Measurements from ENCODE around the gene PRKAG2. TPM values are rescaled to one million over a fixed set of nuclear protein-coding genes. Genes with fewer than 3 reads are reported as not detected.
"Not testable (repeated sequence)": the region's sequence is repeated elsewhere in the genome, so short reads cannot be mapped to it uniquely, and the experiment has no call there.

PRKAG2 gene
- total RNA-seq, 1 donor from 2014 or later: 22.0 TPM

- DNase-seq (ENCODE audit: low read depth, low spot score): no peak
Observed at GRCh38 chr7:151595702-151596350, 281.1 kb downstream of the PRKAG2 start.

- peak; percentile 73 for DNase-seq (ENCODE audit: low read depth, low spot score)
Observed at GRCh38 chr7:151592868-151593486, 283.9 kb downstream of the PRKAG2 start.

- DNase-seq (ENCODE audit: low read depth, low spot score): no peak
Observed at GRCh38 chr7:151592330-151592729, 284.6 kb downstream of the PRKAG2 start.

- no peak for DNase-seq (ENCODE audit: low read depth, low spot score)
Observed at GRCh38 chr7:151591866-151592265, 285.0 kb downstream of the PRKAG2 start.

- no peak for DNase-seq (ENCODE audit: low read depth, low spot score)
Observed at GRCh38 chr7:151590850-151591771, 285.8 kb downstream of the PRKAG2 start.

- DNase-seq (ENCODE audit: low read depth, low spot score): no peak
Observed at GRCh38 chr7:151590071-151590849, 286.7 kb downstream of the PRKAG2 start.

GRCh38 chr7:151588982-151589381 is 287.9 kb downstream of the PRKAG2 start:
- DNase-seq (ENCODE audit: low read depth, low spot score): no peak

GRCh38 chr7:151586531-151587260 is 290.2 kb downstream of the PRKAG2 start:
- no peak for DNase-seq (ENCODE audit: low read depth, low spot score)

GRCh38 chr7:151585744-151586393 is 291.0 kb downstream of the PRKAG2 start:
- DNase-seq (ENCODE audit: low read depth, low spot score): no peak

GRCh38 chr7:151581741-151582140 is 295.2 kb downstream of the PRKAG2 start:
- no peak for DNase-seq (ENCODE audit: low read depth, low spot score)

- no peak for DNase-seq (ENCODE audit: low read depth, low spot score)
Observed at GRCh38 chr7:151579644-151580043, 297.3 kb downstream of the PRKAG2 start.

GRCh38 chr7:151575410-151575809 is 301.5 kb downstream of the PRKAG2 start:
- DNase-seq (ENCODE audit: low read depth, low spot score): no peak

- not testable (repeated sequence) for DNase-seq (ENCODE audit: low read depth, low spot score)
Observed at GRCh38 chr7:151573046-151573445, 303.9 kb downstream of the PRKAG2 start.

GRCh38 chr7:151572136-151572535 is 304.8 kb downstream of the PRKAG2 start:
- DNase-seq (ENCODE audit: low read depth, low spot score): no peak

- no peak for DNase-seq (ENCODE audit: low read depth, low spot score)
Observed at GRCh38 chr7:151571471-151571870, 305.4 kb downstream of the PRKAG2 start.

- DNase-seq (ENCODE audit: low read depth, low spot score): no peak
Observed at GRCh38 chr7:151570366-151570915, 306.5 kb downstream of the PRKAG2 start.

- no peak for DNase-seq (ENCODE audit: low read depth, low spot score)
Observed at GRCh38 chr7:151568956-151569940, 307.7 kb downstream of the PRKAG2 start.

GRCh38 chr7:151566897-151567320 is 310.0 kb downstream of the PRKAG2 start:
- DNase-seq (ENCODE audit: low read depth, low spot score): no peak

- no peak for DNase-seq (ENCODE audit: low read depth, low spot score)
Observed at GRCh38 chr7:151565541-151565940, 311.4 kb downstream of the PRKAG2 start.

All from pulmonary artery endothelial cell (primary cell).